Measurements from ENCODE around the gene COL4A6.

GRCh38 chrX:108165383-108166111 lies 272.7 kb downstream of the COL4A6 start:
- TF ChIP-seq CTCF (IDR thresholded peaks at IDR 0.05; ENCODE audit: poor library complexity, severe bottlenecking): peak; percentile 53
- no peak for TF ChIP-seq TAF1 (IDR thresholded peaks at IDR 0.05; ENCODE audit: low read depth)
- no peak for TF ChIP-seq MXI1 (conservative IDR thresholded peaks at IDR 0.05; ENCODE audit: poor library complexity, severe bottlenecking)
- no peak for TF ChIP-seq REST (IDR thresholded peaks at IDR 0.05; ENCODE audit: borderline replicate concordance)

Measured in neural cell (in vitro differentiated cells).